Measurements from ENCODE around the gene TRIOBP.

TRIOBP gene

DNA sequence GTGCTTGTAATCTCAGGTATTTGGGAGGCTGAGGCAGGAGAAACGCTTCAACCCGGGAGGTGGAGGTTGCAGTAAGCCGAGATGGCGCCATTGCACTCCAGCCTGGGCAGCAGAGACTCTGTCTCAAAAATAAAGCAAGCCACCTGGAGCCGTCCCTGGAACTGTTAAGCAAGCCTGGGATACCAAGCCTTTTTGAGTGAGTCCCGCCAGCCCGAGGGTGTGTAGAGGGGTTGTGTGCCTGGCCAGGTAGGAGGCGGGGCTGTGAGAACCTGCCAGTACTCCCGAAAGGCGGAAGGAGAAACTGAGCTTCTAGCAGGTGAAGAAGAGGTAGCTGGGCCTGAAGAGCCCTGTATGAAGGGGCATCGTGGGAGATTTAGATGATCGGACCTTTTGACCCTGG, 52.4 kb downstream of the TRIOBP start:
- DNase-seq (ENCODE audit: low read depth in 3 of 3), result no peak

DNA sequence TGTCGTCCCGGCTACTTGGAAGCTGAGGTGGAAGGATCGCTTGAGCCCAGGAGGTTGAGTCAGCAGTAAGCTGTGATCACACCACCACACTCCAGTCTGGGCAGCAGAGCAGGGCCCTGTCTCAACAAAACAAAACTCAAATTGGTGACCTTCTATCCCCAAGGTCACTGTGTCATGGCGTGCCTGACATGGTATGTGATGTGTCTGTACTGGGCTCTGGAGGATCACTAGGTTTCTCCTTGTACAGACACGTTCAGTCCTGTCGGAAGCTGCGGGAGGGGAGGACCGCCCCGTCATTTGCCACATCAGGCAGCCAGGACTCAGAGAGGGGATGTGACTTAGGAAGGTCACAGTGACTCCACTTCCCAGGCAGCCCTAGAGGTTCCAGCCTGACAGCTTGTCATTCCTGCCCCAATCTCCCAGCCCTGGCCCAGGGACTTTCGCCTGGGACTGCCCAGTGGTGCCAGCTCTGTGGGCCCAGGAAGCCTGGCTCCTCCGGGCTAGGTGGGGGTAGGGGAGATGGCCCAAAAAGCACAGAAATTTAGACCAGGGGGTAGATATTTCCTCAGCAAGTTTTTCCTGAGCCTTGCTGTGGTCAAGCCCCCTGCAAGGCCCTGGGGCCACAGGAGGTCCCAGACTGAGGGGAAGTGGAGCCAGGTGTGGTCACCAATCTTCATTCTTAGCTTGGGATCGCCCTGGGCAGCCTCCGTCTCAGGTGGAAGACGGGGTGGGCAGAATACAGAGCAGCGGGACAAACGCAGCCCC, 53.2 kb downstream of the TRIOBP start:
- no peak for DNase-seq (ENCODE audit: low read depth in 3 of 3)

DNA sequence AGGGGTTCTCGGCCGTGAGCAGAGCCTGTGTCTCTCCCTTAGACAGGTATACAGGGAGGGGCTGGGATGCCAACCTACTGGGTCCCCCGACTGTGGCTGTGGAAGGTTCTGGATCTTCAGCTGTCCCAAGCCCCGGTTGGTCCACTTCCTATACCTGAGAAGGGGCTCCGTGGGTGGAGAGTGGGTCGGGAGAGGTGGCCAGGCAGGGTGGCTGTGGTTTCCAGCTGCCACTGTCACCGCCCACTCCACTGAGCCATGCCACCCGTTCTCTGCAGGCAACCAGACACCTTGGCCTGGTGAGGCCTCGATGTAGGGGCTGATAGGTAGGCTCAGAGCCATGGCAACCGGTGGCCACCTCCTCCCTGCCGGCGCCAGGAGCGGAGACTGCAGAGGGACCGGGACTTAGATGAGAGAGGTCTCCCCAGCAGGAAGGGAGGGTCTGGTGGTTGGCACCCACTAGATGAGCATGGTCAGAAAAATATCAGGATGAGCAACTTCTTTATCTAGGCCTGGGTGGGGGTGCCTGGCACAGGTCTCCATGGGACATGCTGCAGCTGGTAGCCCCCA, 53.8 kb downstream of the TRIOBP start:
- DNase-seq (ENCODE audit: low read depth in 3 of 3), result no peak

DNA sequence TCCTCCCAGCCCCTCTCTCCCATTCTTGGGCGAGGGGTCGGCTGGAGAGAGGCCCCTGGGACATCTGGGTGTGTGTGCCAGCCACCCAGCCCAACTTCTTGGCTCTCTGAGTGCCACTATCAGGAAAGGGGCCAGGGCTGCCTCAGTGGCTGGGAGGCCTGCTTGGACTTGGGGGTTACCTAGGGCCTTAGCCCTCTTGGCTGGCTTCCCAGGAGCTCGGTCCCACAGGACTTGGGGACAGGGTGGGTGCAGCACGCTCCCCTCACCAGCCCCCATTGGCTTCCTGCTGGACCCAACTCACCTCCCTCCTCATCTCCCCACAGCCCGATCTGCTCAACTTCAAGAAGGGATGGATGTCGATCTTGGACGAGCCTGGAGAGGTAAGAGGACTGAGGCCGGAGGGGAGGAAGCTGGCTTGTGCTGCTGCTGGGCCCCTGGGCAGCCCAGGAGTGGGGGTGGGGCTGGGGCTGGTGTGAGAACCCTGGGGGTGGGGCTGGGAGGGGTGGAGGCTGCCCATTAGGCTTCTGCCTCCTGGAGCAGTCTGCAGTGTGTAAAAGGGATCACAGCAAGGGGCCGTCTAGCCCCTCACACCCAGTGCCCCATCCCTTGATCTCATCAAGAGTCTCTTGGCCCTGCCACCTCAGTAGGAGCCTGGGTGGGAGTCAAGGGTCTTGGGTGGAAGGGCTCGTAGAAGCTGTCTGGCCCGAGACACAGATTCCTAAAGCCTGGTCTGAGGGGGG, 54.8 kb downstream of the TRIOBP start:
- DNase-seq (ENCODE audit: low read depth in 3 of 3), result no peak

DNA sequence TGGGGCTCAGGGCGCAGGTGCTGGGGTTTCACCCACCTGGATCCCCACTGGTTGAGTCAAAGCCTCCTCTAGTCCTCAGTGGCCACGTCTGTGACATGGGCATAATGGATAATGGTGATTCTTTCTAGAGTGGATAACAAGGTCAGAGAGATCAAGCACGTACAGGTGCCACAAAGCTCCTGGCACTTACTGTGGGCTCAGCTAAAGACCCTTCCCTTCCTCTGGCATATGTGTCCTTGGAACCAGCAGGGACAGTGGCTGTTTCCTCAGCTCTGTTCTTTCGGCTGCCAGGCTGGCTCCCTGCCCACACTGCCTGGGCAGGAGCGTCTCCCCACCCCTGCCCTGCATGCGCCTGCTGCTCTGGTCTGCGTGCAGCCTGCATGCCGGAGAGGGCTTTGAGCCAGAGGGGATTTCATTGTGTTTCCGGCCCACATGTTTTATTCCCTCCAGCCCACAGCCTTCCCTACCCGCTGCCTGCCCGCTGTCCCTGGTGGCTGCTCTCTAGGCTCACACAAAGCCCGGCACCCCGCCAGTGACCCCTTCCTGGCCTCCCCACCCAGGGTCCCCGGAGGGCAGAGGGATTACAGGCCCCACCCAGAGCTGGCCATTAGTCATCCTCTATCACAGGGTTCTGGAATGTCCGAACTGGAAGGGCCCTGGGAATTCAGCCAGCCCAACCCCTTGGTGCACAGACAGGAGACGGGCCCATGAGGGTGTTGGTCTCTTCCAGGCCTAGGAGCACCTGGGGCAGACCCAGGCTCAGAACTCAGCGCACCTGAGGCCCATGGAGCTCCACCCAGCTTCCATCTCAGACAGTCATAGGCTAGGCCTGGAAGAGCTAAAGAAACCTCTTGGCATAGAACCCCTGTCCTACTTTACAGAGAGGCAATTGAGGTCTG, 55.6 kb downstream of the TRIOBP start:
- no peak for DNase-seq (ENCODE audit: low read depth in 3 of 3)

DNA sequence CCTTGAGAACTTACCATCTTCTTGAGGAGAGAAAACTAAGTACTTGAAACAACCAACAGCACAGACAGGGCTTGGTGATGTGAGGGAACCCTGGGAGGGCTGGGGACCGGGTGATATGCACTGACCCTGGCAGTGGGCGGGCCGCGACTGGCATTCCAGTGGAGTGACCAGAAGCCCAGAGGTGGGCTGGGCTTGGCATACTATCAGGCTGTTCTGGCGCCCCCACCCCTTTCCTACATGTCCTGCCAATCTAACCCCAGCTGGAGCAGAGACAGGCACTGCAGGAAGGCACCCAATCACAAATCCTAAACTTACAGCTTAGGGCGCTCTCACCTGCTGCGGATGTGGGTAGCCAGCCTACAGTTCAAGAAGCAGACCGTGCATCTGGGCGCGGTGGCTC, 56.9 kb downstream of the TRIOBP start:
- DNase-seq (ENCODE audit: low read depth in 3 of 3), result no peak

DNA sequence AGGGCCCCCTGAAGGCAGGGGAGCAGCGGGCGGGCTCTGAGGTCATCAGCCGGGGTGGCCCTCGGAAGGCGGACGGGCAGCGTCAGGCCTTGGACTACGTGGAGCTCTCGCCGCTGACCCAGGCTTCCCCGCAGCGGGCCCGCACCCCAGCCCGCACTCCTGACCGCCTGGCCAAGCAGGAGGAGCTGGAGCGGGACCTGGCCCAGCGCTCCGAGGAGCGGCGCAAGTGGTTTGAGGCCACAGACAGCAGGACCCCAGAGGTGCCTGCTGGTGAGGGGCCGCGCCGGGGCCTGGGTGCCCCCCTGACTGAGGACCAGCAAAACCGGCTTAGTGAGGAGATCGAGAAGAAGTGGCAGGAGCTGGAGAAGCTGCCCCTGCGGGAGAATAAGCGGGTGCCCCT, 60.8 kb downstream of the TRIOBP start:
- DNase-seq (ENCODE audit: low read depth in 3 of 3), result no peak

DNA sequence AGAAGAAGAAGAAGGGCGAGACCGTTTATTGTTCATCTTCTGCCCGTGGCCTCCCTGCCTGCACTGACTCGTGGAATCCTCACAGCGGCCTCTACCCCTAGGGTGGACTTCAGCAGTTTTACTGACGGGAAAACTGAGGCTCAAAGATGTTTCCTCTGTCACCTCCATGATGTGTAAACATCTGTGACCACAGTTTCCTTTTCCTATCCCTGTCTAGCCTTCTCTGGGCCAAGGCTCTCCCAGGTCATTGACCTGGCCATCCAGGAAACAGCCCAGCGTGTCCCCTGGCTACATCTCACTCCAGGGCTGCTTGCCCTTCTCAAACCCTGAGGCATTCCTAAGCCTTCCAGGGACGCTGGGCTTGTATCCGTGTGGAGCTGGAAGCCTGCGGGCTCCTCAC, 61.8 kb downstream of the TRIOBP start:
- no peak for DNase-seq (ENCODE audit: low read depth in 3 of 3)

DNA sequence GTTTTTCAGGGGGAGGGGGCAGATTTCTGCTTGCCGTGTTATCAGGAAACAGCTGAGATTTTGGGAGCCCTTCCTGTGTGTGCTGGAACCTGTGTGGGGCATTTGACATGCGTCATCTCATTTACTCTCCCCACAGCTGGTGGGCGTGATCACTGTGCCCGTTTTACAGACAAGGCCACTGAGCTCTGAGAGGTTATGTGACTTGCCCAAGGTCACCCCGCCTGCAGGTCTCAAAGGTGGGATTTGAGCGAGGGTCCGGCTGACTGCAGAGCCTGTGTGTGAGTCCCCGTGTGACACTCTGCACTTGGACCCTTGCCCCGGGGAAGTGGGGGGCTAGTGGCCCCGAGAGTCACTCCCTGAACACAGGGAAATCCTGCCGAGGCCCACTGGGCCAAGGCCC, 62.4 kb downstream of the TRIOBP start:
- DNase-seq (ENCODE audit: low read depth in 3 of 3), result no peak

DNA sequence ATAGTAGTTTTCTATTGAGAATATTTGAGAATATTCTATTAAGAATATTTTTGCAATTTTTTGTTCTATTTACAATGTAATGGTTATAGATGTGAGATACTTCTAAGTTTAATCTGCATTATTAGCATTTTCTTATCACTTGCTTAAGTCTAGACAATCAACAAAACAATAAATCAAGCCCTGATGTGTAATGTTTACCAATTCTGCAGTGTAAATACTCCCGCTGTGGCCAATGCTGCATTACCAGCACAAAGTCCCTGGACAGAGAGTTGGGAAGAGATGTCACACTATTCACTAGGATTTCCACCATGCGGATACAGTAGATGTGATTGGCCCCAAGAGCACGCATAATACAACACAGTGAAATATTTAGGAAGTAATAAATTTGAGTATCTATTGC, 63.3 kb downstream of the TRIOBP start:
- DNase-seq (ENCODE audit: low read depth in 3 of 3), result no peak

DNA sequence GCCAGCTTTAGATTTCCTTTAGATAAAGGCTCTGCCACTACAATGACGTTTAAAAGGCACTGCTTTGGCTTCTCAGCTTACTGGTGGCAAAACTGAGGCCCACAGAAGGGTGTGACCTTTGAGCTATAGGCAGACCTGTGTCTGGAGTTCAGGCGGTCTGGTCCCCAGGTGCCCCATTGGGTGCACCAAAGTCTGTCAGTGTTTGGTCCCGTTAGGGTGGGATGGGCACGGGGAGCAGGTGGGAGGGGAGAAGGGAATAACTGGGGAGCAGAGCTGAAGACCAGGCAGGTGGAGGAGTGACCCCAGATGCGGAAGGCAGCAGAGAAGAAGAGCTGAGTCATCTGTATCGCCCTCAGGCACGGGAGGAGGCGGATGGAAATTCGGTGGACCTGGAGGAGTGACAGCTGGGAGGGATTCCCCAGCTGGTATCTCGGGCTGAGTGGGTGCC, 65.6 kb downstream of the TRIOBP start:
- no peak for DNase-seq (ENCODE audit: low read depth in 3 of 3)

DNA sequence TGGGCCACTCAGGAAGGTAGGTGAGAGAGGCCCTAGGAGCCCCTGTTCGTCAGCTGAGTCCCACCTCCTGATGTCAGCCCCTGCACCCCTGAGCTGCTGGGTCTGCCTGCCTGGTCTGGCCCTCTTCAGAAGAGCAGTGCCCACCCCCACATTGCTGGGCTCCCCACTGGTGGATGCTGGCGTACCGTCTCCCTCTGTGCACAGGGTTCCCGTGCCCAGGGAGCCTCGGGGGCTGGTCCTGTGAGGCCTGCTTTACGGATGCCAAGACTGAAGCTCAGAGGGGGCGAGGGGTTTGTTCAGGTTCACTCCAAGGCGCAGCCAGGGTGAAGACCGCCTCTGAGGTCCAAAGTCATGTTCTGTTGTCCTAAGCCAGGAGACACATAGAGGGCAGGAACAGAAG, 66.2 kb downstream of the TRIOBP start:
- DNase-seq (ENCODE audit: low read depth in 3 of 3), result no peak

DNA sequence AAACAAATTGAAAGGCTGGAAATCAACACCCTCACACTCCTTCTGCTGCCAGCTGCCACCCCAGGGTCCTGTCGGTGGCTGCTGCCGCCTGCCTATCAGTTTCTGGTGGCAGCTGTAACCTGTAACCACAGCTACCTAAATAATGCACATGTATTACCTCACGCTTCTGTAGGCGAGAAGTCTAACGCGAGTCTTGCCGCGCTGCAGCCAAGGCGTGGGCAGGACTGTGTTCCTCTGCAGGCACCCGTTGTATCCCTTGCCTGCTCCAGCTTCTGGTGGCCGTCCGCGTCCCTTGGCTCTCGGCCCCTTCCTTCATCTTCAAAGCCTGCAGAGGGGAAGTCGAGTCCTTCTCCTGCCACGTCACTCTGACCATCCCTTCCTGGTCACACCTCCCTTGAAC, 66.8 kb downstream of the TRIOBP start:
- DNase-seq (ENCODE audit: low read depth in 3 of 3), result no peak

DNA sequence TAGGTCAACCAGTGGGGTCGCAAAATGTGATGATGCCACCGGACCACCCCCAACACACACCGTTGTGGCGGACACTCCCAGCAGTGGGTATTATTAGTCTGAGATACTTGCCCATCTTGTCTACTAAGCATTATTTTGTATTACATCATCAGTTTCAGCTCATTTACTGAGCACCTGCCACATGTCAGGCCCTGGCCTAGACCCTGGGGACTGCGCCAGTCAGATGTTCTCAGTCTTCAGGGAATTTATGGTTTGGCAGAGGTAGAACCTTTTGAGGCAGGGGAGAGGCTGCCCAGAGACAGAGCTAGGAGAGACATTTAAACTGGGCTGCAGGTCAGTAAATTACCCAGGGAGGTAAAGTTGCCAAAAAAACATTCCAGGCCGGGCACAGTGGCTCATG, 67.8 kb downstream of the TRIOBP start:
- DNase-seq (ENCODE audit: low read depth in 3 of 3), result no peak

DNA sequence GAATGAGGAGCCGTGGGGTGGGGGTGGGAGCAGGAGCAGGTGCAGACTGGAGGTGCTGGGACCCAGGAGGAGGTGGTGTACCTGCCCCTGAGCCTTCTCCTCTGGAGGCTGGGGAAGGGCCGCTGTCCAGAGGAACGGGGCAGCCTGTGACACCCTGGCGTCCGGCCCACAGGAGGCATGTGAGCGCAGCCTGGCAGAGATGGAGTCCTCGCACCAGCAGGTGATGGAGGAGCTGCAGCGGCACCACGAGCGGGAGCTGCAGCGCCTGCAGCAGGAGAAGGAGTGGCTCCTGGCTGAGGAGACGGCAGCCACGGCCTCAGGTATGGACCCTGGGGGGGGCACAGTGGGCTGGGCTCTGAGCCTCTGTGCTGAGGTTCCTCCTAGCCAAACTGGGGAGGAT, 68.7 kb downstream of the TRIOBP start:
- DNase-seq (ENCODE audit: low read depth in 3 of 3), result no peak

DNA sequence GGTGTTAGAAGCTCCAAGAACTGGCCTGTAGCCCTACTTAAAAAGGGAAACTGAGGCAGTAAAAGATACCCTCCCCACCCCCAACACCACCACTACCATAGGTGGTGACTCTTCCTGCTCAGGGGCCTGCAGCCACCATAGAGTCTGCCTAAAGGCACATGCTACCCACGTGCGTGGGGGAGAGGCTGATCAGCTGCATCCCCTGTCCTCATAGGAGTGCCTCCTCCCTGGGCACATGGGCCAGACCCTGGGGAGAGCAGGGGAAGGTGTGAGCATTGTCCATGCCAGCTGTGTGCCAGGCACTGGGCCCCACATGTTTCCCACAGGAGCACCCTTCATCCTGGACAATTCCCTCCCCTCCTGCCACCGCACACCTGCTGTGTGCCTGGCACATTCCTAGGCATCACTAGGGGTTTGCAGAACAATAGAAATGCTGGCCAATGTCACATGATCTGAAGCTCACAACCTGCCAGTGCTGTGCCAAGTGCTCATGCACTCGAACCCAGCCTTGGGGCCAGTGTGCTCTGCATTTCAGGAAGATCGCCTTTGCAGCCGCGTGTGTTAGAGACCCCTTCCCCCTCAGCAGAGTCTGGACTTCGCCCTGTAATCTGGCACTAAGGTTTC, 69.2 kb downstream of the TRIOBP start:
- DNase-seq (ENCODE audit: low read depth in 3 of 3), result no peak

DNA sequence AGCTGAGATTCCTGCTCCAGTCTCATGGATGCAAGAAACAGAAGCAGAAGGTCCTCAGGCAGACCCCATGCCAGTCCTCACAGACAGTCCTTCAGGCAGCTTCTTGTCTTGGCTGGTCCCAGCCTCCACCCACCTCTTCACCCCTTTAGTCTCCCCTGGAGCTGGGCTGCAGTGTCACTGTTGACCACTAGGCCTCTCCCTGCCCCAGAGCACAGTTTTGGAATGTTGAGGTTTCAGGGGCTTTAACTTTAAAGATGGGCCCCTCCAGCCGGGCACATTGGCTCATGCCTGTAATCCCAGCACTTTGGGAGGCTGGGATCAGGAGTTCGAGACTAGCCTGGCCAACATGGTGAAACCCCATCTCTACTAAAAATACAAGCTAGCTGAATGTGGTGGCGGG, 71.4 kb downstream of the TRIOBP start:
- no peak for DNase-seq (ENCODE audit: low read depth in 3 of 3)

DNA sequence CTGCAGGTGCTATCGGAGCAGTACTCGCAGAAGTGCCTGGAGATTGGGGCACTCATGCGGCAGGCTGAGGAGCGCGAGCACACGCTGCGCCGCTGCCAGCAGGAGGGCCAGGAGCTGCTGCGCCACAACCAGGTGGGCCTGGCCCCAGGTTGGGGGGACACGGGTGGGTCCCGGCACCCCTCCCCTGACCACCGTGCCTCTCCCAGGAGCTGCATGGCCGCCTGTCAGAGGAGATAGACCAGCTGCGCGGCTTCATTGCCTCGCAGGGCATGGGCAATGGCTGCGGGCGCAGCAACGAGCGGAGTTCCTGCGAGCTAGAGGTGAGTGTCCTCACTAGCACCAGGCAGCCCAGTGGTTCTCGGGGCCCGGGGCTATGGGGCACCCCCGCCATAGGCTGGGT, 72.2 kb downstream of the TRIOBP start:
- no peak for DNase-seq (ENCODE audit: low read depth in 3 of 3)

DNA sequence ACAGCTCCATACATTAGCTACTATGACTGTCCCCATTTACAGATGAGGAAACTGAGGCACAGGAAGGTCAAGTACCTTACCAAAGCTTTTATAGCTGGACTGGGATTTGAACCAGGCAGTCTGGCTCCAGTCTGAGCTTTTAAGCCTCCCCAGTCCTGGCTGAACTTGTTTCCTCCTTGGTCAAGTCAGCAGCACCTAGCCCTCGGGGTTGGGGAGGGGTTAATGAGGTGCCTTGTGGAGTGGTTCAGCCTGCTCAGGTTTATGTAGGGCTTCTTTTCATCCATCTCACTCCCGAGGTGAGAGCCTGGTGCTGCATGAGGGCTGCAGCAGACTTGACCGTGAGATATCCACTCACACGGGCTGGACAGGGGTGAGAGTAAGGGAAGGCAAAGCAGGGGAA, 74.2 kb downstream of the TRIOBP start:
- no peak for DNase-seq (ENCODE audit: low read depth in 3 of 3)

DNA sequence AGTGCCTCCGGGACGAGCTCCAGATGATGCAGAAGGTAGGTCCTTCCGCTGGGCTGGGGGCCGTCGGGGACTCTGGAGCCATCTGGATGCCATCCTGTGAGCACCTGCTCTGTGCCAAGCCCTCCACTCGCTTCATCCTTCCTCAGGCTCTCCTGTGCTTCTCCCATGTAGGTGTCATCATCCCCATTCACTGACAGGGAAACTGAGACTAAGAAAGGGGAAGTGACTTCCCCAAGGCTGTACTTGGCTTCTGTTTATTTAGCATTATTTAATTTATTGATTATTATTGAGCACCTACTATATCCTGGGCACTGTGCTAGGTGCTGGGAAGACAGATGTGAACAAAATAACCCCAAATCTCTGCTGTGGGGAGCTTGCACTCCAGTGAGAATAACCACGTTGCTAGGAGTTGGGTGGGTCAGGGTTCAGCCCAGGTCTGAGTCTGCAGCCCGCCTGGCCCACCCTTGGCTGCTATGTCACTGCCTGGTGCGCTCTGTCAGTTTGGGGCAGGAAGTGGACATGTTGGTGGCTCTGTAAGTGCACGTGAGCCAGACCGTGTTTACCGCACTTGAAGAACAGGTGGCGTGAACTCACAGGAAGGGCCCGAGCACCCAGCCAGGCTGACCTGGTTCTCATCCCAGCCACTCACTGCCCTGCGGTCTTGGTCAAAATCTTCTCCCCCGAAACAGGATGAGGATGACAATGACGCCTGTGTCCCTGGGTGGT, 75.0 kb downstream of the TRIOBP start:
- DNase-seq (ENCODE audit: low read depth in 3 of 3), result no peak

DNA sequence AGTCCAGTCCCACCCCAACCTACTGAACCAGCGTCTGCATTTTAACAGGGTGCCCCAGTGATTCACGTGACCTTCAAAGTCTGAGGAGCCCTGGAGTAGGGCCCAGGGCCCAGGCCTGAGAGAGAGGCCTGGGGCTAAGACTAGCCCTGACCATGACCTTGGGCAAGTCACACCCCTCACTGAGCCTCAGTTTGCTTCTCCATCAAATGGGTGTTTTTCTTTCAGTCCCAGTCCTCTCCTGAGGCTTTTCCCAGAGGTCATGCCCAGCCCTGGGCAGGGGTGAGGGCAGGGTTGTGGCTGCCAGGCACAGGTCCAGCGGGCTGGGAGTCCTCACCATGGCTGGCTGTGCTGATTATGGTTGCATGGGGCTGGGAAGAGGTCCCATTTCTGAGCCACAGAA, 77.9 kb downstream of the TRIOBP start:
- DNase-seq (ENCODE audit: low read depth in 3 of 3), result no peak

Measured in stimulated activated CD4-positive, alpha-beta T cell treated with anti-CD3 and anti-CD28 coated beads, TNF-alpha, amount 100 ng/mL, for 48 hours (primary cell).